Renal cortex interstitium (tissue), 11 donors: ENCODE results near the gene RXFP2. TPM values are rescaled to one million over a fixed set of nuclear protein-coding genes. Genes with fewer than 3 reads are reported as not detected.

Source experiments
- DNase-seq, 11 donors: peaks; one replicate each; pipeline ENCODE4 v3.0.0-alpha.2; 2013; ENCODE audit warnings: low read depth in 9 of 11, low spot score in 4 of 11; ENCODE audit errors: extremely low read depth in 1 of 11
- polyA plus RNA-seq, 3 donors: library from polyadenylated mRNA; unstranded; fragments of 120-200 nt; gene quantifications; one replicate each; pipeline ENCODE4 v1.2.1, GENCODE V29; 2013; ENCODE audit not compliant: insufficient read length in 3 of 3

Gene RXFP2
- polyA plus RNA-seq, 3 donors: 0.89 to 2.4 (median 2.0) TPM

- DNase-seq: no peak
Observed at GRCh38 chr13:31805841-31806240, 66.5 kb downstream of the RXFP2 start.

GRCh38 chr13:31807090-31807541 lies 67.8 kb downstream of the RXFP2 start:
- peak in 1 of 11 donors; percentile 3 for DNase-seq

GRCh38 chr13:31814536-31814935 lies 75.2 kb downstream of the RXFP2 start:
- DNase-seq: no peak

- no peak for DNase-seq
Observed at GRCh38 chr13:31815361-31816144, 76.2 kb downstream of the RXFP2 start.

GRCh38 chr13:31818236-31818635 lies 78.9 kb downstream of the RXFP2 start:
- DNase-seq: no peak

GRCh38 chr13:31824705-31825517 lies 85.6 kb downstream of the RXFP2 start:
- DNase-seq: no peak

- DNase-seq: no peak
Observed at GRCh38 chr13:31826521-31826920, 87.2 kb downstream of the RXFP2 start.

GRCh38 chr13:31827707-31828106 lies 88.4 kb downstream of the RXFP2 start:
- no peak for DNase-seq

GRCh38 chr13:31835932-31836331 lies 96.6 kb downstream of the RXFP2 start:
- no peak for DNase-seq

GRCh38 chr13:31843044-31843443 lies 103.7 kb downstream of the RXFP2 start:
- DNase-seq: no peak

GRCh38 chr13:31846182-31846938 lies 107.0 kb downstream of the RXFP2 start:
- DNase-seq: peak; percentile 67 to 89 (median 86)

- DNase-seq: peak in 1 of 11 donors; percentile 10
Observed at GRCh38 chr13:31846961-31847752, 107.8 kb downstream of the RXFP2 start.

GRCh38 chr13:31848621-31849020 lies 109.3 kb downstream of the RXFP2 start:
- DNase-seq: no peak

- DNase-seq: no peak
Observed at GRCh38 chr13:31849206-31849605, 109.9 kb downstream of the RXFP2 start.

GRCh38 chr13:31850041-31850555 lies 110.8 kb downstream of the RXFP2 start:
- no peak for DNase-seq

GRCh38 chr13:31851216-31851615 lies 111.9 kb downstream of the RXFP2 start:
- DNase-seq: no peak
